HG03378 (cell line): ENCODE measurements around the gene MDM2.

Experiments
- ATAC-seq: cut with Tn5 transposase; IDR thresholded peaks from one replicate; pipeline ENCODE4 v1.9.1; 2021; ENCODE audit warnings: mild to moderate bottlenecking, moderate library complexity; ENCODE audit not compliant: unreplicated experiment

Gene MDM2

DNA sequence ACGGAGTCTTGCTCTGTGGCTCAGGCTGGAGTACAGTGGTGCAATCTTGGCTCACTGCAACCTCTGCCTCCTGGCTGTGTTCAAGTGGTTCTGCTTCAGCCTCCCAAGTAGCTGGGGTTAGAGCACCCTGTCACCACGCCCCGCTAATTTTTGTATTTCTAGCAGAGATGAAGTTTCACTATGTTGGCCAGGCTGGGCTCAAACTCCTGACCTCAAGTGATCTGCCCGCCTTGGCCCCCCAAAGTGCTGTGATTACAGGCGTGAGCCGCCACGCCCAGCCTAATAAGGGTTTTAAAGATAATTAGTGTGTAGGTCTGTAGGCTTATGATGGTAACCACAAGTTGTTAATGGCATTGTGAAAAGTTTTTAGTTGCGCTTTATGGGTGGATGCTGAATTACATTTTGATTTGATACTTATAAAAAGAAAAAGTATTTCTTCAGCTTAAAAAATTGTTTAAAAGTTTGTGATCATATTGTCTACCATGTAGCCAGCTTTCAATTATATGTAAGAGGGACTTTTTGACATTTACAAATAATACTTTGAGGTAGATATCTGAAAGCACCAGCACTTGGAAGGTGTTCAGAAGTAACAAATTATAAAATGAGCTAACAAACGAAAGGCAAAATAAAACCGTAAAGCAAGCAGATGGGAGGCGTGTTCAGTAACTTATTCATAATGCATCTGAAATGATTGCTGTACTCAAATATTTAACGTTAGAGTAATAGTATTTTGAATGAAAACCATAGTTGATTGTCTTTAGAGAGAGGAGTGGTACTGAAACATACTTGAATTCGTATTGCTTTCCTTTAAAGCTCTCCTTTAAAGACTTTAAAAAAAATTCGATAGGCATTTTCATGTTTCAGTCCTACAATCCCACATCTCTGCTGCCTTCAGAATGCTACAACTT, 37.1 kb downstream of the MDM2 start:
- no peak for ATAC-seq

DNA sequence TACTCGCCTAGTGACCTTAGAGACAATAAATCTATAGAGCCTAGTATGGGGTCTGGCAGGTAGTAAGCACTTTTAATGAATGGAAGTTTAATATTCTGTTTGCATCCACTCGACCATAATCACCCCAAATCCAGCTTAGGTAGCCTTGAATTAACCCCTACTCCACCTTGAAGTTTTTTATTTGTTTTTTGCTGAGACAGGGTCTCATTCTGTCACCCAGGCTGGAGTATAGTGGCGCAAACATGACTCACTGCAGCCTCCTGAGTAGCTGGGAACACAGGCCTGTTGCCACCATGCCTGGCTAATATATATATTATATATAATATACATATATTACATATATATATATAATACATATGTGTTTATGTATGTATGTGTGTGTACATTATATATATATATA, 38.8 kb downstream of the MDM2 start:
- ATAC-seq, result no peak

DNA sequence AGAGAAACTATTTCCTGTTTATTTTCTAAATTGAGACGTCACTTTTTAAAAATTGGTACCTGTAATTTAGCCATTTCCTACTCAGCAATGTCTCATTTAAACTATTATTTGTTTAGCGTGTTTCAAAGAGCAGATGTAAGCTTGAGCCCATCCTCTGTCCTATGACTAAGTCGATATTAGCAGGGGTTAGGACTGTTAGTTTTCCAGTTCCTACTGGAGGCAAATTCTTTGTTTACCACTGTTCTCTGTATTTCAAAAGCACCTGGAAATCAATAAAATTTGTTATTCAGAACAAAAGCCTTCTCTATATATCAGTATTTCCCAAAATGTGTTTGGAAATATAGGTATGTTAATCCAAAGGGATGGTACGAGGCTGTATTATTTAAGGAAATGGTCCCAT, 42.4 kb downstream of the MDM2 start:
- ATAC-seq, result no peak

DNA sequence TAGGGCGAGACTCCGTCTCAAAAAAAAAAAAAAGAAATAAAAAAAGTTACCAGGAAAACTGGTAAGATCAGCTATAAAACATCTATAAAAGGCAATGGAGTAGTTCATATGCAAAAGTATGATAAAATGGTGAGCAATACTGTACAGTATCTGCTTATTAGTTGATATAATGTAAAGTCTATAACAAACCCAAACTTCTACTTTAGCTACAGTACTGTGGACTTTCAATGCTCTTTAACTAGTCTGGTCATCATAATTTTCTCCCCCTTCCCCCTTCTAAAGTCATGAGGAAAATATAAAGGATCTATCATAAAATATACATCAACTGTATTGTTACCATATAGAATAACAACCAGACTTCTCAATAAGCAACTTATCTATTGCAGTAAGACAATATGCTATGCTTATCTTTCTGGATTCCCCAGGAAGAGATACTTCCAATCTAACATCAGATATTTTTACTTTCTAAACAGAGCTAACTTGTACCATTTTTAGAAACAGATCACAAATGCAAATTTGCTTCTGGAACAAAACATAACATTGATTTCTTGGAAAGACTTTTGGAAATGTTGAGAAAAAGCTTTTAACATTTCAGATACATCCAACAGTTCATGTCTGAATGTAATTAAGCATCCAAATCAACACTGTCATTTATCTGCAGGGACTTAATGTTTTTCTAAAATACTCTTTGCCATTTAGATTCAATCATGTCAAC, 43.8 kb downstream of the MDM2 start:
- ATAC-seq, result no peak

DNA sequence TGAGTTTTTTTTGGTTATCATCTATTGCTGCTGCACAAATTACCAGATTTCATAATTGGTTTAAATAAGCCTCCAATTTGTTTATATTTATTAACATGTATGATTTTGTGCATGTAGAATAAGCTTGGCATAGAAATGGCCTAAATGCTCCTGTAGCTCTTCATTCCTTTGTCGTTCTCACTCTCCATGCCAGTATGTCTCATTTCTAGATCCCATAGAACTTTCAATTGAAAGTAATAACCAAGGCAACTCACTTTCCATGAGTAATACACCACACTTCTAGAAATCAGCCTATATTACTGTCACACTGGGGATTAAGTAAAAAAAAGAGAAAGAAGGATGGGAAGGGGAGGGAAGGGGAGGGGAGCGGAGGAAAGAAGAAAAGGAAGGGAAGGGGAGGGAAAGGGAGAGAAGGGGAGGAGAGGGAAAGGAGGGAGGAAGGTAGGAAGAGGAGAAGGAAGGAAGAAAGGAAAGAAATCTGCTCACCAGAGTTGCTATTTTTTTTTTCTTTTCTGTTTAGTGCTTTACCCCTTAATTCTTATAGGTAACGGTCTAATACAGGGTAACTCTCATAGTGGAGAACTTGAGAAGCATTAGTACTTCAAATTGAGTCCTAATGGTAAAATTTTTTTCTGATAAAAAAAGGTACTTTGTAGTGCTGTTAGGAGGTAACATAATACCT, 45.6 kb downstream of the MDM2 start:
- no peak for ATAC-seq

DNA sequence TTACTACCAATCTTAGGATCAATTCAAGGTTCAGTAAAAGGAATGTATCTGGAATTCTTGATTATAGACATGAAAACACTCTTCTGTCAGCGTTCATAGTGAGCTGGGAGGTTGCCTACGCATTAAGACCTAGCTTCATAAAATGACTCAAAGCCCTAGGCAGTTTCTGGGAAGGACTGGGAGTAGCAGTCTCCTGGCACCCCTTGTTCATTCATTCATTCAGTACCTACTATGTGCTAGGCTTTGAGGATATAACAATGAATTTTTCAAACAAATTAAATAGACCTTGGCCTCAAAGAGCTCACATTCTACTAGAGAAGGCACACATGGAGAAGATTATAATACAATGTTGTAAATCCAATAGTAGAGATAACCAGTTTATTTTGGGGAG, 46.1 kb downstream of the MDM2 start:
- ATAC-seq, result no peak

DNA sequence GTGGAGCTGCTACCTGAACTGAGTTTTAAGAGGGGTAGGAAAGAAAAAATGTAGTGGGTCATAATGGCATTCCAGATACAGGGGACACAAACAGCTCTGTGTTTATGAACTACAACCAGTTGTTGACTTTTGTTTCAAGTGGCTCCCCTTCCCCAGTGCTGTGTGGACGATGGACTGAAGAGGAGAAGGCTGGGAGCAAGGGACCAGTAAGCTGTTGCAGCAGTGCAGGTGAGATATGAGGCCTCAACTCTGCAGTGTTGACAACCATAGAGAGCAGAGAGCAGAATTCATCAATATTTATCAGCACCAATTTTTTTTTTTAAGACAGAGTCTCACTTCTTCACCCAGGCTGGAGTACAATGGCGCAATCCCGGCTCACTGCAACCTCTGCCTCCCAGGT, 46.6 kb downstream of the MDM2 start:
- no peak for ATAC-seq

DNA sequence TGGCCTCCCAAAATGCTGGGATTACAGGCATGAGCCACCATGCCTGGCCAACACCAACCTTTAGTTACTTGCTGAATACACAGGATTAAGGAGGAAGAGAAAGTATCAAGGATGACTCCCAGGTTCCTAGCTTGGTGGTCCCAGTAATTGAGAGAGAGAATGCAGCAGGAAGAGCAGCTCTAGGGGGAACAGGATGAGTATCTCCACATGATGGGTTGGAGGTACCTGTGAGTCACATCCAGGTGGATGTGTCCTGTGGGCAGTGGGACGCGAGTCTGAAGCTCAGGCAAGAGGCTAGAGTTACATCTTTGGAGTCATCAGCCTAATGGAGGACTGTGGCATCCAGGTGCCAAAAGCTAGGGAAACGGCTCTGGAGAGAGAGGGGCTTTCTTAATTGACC, 47.1 kb downstream of the MDM2 start:
- ATAC-seq, result no peak

DNA sequence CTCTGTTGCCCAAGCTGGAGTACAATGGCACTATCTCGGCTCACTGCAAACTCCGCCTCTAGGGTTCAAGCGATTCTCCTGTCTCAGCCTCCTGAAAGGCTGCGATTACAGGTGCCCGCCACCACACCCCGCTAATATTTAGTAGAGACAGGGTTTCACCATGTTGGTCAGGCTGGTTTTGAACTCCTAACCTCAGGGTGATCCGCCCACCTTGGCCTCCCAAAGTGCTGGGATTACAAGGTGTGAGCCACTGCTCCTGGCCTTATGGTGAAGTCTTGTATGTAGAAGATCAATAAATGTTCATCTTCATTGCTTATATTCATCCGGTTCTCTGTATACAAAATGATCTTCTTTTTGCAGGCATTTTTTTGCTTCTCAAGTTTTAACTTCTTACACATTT, 47.8 kb downstream of the MDM2 start:
- ATAC-seq, result no peak

DNA sequence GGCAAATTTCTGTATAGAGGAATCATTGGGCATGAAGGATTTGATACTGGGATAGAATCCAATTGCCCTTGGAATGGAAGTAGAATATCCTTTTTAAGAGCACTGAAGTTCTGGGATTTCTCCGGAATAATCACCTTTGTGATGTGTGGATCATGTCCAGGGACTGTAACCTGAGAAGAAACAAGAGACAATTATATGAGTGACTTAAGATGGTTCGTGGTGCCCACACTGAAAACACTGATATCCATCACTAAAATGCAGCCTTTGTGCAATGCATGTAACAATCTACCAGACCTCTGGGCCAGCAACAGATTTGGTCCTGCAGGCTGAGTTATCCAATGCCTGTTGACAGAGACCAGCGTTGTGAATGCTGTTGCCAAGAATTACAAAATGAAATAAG, 48.5 kb downstream of the MDM2 start:
- no peak for ATAC-seq

DNA sequence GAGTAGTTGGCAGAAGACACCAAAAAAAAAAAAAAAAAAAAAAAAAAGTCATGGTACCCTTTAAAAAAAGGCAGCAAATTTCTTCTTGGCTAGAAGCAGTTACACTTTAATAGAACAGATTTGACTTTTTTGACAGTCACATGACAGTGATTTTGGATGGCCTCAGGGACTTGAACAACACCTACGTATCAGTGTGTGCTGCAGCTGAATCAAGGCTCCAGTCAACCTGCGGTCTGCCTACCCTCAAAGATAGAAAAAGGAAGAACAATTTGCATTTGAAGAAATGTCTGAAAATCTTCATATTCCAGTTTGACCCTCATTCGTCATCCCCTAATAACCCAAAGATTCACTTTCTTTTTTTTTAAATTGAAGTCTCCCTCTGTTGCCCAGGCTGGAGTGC, 53.9 kb downstream of the MDM2 start:
- no peak for ATAC-seq

DNA sequence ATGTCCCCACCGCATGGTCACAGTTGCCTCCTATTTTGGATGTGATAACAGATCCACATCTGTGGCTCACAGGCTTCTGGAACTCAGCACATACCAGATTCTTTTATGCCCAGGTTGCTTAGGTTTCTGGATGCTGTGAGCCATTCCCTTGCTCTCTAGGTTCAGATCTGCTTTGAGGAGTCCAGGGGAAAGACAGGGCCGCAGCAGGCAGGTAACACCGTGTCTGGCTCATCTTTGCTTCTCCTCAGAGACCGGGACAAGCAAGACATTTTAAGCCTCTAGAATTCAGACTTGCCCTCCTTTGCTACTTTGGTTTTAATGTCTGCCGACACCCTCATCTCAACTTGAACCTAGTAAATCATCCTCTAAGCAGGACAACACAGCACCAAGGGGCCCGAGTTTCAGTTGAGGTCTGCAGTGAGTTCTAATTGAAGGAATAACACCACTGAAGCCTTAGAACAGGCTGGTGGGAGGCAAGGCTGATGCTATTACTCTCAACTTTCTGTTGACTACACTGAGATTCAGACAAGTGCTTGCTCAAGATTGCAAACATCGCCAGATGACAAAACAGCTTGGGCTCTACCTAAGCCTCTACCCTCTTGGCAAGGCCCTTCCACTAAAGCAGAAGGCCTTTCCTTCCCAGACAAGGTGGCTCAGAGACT, 55.3 kb downstream of the MDM2 start:
- ATAC-seq, result no peak

DNA sequence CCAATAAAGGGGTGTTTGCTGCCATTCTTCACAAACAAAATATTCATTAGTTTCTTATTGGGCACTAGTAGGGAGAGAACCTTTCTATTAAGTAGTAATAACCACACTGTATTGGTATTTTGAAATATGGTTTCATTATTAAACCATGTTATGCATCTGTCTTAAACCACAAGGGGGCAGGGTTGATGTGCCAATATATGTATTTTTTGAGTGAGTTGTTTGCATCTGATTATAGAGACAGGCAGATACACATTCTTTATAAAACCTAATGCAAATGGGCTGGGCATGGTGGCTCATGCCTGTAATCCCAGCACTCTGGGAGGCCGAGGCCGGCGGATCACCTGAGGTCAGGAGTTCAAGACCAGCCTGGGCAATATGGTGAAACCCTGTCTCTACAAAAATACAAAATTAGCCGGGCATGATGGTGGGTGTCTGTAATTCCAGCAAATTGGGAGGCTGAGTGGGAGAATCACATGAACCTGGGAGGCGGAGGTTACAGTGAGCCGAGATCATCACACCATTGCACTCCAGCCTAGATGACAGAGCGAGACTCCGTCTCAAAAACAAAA, 56.0 kb downstream of the MDM2 start:
- ATAC-seq, result peak; percentile 65

DNA sequence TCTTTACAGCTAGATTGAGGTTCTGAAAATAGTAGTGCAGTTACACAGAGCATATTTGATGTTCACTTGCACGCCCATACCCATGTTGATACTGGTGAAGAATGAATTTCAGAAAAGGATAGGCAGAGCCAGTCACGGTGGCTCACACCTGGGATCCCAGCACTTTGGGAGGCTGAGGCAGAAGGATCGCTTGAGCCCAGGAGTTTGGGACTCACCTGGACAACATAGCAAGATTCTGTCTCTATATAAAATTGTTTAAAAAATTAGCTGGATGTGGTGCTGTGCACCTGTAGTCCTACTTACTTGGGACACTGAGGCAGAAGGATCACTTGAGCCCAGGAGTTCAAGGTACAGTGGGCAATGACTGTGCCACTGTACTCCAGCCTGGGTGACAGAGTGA, 56.6 kb downstream of the MDM2 start:
- ATAC-seq, result no peak

DNA sequence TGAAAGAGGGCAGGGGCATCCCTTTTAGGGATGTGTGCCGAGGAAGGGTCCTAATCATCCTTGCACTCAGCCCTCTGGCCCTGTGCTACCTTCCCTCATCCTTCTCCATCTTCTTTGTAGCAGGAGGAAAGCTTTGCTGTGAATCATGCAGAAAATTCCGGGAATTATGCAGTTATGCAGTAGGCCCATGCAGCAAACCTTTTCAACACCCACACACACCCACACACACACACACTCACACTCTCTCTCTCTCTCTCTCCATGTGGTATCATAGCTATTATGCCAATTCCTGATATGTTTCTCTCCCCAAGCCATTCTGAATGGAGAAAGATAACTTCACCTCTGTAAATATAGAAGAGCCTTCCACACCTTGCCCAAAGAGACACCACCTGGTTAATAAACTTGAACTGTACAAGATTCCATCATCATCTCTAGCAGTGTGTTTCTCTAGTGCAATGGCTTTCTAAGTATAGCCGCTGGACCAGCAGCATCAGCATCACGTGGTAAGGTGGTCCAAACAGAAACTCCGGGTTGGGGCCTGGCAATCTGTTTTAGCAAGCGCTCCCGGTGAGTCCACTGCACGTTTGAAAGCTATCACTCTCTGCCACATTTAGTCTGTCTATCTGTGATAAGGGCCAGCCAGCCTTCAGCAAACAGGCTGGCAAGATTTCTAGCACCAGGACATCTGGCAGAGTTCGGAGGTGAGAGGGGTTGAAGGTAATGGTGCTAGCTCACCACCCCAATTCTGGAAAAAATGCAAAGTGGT, 57.6 kb downstream of the MDM2 start:
- no peak for ATAC-seq

DNA sequence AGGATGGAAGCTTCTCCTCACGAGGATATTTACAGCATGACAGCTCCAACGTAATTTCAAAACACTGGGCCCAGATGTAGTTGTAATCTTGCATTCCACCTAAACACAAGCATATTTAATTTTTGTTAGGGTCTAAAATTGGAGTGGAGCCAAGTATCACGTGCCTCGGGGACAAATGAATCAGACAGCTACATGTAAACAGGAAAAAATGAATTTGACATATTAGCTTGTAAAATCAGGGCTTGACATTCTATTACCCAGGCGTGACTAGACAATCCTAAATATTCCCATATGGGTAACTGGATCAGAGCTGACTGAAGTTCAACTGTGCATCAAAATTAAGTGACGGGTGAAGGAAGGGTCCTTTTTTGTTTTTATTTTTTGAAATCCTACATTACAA, 59.0 kb downstream of the MDM2 start:
- no peak for ATAC-seq

DNA sequence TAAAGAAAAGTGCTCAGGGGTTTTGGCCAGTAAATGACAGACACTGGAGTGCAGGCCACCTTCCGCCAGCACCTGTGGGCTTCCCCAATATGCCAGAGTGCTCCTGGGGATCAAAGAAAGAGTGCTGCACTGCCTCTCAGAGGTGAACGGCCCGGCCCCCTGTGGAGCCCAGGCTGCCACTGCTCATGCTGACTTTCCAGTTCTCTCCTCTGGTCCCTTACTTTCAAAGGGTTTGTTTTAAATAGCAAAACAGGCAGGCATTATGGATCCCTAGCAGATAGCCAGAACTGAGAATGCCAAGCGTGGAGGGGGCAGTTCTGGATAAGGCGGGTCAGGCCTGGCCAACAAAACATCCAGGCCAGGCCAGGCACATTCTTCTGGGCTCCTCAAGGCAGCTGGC, 59.6 kb downstream of the MDM2 start:
- ATAC-seq, result no peak

DNA sequence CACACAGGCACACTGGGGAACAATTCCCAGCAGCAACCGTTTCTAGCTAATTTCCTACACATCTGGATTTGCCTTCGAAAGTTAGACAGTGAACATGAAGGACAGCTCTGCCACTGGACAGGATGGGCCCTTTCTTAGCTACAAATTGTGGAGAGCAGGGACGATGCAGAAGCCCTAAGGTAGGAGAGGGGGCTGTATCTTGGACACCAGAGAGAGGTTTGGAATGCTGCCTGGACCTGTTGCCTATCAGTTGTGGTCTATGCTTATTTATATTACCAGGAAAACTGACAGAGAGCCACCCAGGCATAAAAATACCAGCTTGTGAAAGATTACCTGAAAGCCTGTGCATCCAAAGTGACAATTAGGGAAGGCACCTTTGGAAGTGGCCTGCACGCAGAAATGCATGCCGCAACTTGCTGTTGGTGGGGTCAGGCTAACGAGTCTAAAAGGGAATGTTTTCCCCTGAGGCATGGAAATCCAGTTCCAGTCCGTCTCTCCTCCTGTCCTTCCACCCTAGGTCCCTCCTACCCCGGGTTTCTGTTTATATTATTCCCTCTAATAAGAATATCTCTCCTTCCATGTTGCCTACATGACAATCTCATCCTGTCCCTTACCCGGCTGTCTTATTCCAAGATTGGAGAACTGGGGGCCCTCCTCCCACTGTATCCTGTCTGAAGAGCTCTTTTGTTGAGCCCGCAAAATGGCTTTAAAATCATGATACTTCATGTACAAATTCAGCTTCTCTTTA, 60.2 kb downstream of the MDM2 start:
- ATAC-seq, result no peak

DNA sequence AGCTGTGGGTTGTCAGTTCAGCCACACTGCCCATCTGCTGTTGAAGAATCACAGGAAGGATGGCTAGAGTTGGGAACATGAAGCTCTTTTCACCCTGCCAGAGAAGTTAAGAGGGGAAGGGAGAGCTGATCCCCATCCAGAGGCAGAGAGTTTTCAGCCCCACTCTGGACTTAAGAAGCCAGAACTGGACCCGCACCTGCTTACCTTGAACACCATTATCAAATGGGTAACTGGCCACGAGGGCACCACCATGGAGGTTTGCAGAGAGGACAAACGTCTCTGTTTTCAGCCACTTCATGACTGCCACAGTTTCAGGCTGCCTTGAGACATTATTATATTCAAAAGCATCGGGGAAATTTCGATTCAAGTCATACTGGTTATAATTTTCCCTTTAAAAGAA, 62.0 kb downstream of the MDM2 start:
- no peak for ATAC-seq

DNA sequence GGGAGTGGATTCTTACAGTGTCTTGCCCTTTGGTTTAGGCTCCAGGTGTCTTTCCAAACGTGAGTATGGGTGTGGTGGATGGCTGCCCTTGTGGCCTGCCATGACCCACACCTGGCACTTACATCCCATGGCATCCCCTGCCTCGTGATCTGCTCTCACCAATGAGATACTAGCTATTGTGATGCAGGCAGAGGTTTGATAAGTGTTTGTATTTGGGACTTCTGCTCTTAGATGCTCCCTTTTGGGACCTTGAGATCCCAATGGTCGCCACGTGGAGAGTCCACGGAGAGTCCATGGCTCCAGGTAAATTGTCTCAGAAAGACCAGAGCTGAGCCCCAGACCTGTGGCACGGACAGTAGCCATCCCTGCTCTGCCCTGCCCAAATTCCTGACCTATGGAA, 62.5 kb downstream of the MDM2 start:
- ATAC-seq, result no peak
